Osteoblast (primary cell): ENCODE results near the gene SFXN3. TPM values are rescaled to one million over a fixed set of nuclear protein-coding genes. Genes with fewer than 3 reads are reported as not detected.

Experiments
- DNase-seq: peaks from one replicate; pipeline ENCODE4 v3.0.0; 2011; ENCODE audit warnings: low spot score, mixed read lengths; ENCODE audit not compliant: insufficient read length; ENCODE audit errors: missing footprints
- H2AFZ ChIP-seq: 2 replicates; pipeline ENCODE4 v1.6.0; 2011; ENCODE audit warnings: mild to moderate bottlenecking, low read length
- H3K27ac ChIP-seq: 2 replicates; pipeline ENCODE4 v1.5.1; 2011; ENCODE audit warnings: mild to moderate bottlenecking, low read depth, low read length, moderate library complexity
- H3K27me3 ChIP-seq: 2 replicates; pipeline ENCODE4 v1.6.0; 2012; ENCODE audit warnings: mild to moderate bottlenecking, control low read depth, inconsistent platforms, low read length, moderate library complexity; ENCODE audit not compliant: insufficient read depth
- H3K36me3 ChIP-seq: 2 replicates; pipeline ENCODE4 v1.5.1; 2011; ENCODE audit warnings: mild to moderate bottlenecking, low read length, control low read depth, moderate library complexity; ENCODE audit not compliant: insufficient read depth
- H3K4me1 ChIP-seq: 2 replicates; pipeline ENCODE4 v1.5.1; 2011; ENCODE audit warnings: mild to moderate bottlenecking, low read length, control low read depth, moderate library complexity; ENCODE audit not compliant: insufficient read depth
- H3K4me2 ChIP-seq: 2 replicates; pipeline ENCODE4 v1.6.0; 2011; ENCODE audit warnings: mild to moderate bottlenecking, low read length; ENCODE audit not compliant: insufficient read depth
- H3K4me3 ChIP-seq: fragments of 200-600 bp; sonication (generic); 3 replicates; pipeline ENCODE4 v1.5.1; 2012; ENCODE audit warnings: mild to moderate bottlenecking, low read length, inconsistent platforms; ENCODE audit not compliant: insufficient read depth
- H3K79me2 ChIP-seq: 2 replicates; pipeline ENCODE4 v1.6.0; 2012; ENCODE audit warnings: mild to moderate bottlenecking, low read length, control low read depth, inconsistent platforms; ENCODE audit not compliant: insufficient read depth
- H3K9me3 ChIP-seq: 2 replicates; pipeline ENCODE4 v1.5.1; 2011; ENCODE audit warnings: low read depth, low read length, control low read depth
- H4K20me1 ChIP-seq: 2 replicates; pipeline ENCODE4 v1.6.0; 2012; ENCODE audit warnings: mild to moderate bottlenecking, low read length, control low read depth; ENCODE audit not compliant: insufficient read depth
- total RNA-seq: library from RNA; depleted of rRNA; stranded (reverse); fragments of >200 nt; gene quantifications from 2 replicates; pipeline ENCODE4 v1.2.3, GENCODE V29; 2012
- TF ChIP-seq, protein P1 (sequence below): IDR thresholded peaks from 2 replicates; pipeline ENCODE4 v1.5.1; 2011; ENCODE audit warnings: mild to moderate bottlenecking, low read depth, low read length, moderate library complexity; ENCODE audit errors: extremely low read depth

Gene SFXN3
- total RNA-seq, 1 donor, result 103 TPM

DNA sequence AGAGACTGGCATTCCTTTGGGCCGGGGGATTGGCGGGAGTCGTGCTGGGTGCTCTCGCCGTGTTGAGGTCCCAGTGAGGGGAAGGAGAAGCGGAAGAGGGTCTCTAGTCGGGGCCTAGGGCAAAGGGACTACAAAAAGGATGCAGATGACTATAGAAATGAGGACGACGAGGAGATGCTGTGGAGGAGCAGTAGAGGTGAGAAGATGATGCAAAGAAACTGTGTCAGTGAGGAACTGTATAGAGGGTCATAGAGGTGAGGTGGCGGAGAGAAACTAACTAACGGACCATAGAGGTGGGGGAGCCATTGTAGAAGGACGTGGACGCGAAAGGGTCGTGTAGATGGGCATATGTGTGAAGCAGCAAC lies 43.4 kb upstream of the SFXN3 start:
- peaks cover 54% of the 10 kb centered on the region for H3K79me2 ChIP-seq
- H3K27me3 ChIP-seq, result no peaks in the 10 kb centered on the region
- H3K27ac ChIP-seq, result peak overlapping the region; percentile 63
- no peaks in the 10 kb centered on the region for H3K9me3 ChIP-seq
- DNase-seq, result no peak
- H2AFZ ChIP-seq, result peak overlapping the region; percentile 99
- peaks cover 39% of the 10 kb centered on the region for H3K36me3 ChIP-seq
- H3K4me3 ChIP-seq, result peak overlapping the region; percentile 95
- H3K4me1 ChIP-seq, result peaks cover 21% of the 10 kb centered on the region
- H4K20me1 ChIP-seq, result no peaks in the 10 kb centered on the region
- TF ChIP-seq, protein P1, sequence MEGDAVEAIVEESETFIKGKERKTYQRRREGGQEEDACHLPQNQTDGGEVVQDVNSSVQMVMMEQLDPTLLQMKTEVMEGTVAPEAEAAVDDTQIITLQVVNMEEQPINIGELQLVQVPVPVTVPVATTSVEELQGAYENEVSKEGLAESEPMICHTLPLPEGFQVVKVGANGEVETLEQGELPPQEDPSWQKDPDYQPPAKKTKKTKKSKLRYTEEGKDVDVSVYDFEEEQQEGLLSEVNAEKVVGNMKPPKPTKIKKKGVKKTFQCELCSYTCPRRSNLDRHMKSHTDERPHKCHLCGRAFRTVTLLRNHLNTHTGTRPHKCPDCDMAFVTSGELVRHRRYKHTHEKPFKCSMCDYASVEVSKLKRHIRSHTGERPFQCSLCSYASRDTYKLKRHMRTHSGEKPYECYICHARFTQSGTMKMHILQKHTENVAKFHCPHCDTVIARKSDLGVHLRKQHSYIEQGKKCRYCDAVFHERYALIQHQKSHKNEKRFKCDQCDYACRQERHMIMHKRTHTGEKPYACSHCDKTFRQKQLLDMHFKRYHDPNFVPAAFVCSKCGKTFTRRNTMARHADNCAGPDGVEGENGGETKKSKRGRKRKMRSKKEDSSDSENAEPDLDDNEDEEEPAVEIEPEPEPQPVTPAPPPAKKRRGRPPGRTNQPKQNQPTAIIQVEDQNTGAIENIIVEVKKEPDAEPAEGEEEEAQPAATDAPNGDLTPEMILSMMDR, result no peak
- peak overlapping the region; percentile 97 for H3K4me2 ChIP-seq

DNA sequence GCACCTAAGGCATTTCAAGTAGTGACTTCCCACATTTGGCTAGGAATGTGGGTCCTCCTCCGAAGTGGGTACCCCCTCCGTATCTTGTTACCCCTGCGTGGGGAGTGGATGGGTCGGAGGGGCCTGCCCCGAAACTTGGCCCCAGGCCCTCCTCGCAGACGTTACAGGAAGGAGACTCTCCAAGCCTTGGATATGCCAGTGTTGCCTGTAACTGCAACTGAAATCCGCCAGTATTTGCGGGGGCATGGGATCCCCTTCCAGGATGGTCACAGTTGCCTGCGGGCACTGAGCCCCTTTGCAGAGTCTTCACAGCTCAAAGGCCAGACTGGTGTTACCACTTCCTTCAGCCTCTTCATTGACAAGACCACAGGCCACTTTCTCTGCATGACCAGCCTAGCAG lies 42.9 kb upstream of the SFXN3 start:
- TF ChIP-seq, protein P1, result no peak
- peaks cover 54% of the 10 kb centered on the region for H3K79me2 ChIP-seq

DNA sequence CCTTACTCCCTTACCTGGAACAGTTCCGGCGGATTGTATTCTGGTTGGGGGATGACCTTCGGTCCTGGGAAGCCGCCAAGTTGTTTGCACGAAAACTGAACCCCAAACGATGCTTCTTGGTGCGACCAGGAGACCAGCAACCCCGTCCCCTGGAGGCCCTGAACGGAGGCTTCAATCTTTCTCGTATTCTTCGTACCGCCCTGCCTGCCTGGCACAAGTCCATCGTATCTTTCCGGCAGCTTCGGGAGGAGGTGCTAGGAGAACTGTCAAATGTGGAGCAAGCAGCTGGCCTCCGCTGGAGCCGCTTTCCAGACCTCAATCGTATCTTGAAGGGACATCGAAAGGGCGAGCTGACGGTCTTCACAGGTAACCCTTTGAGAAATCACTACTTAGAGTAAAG lies 41.9 kb upstream of the SFXN3 start:
- Histone ChIP-seq H3K36me3 (peaks cover 42% of the 10 kb centered on the region), H3K27me3 (no peaks in the 10 kb centered on the region), H4K20me1 (no peaks in the 10 kb centered on the region), H3K4me1 (peaks cover 21% of the 10 kb centered on the region), H3K4me2 (no peak overlapping the region), H3K4me3 (no peak overlapping the region), H3K27ac (no peak overlapping the region), H3K79me2 (peaks cover 54% of the 10 kb centered on the region), H2AFZ (no peak overlapping the region), H3K9me3 (no peaks in the 10 kb centered on the region)
- no peak for DNase-seq
- TF ChIP-seq, protein P1, result no peak

More for the DNA sequence above, 42.9 kb upstream of the SFXN3 start:
- Histone ChIP-seq H3K27ac (no peak overlapping the region), H4K20me1 (no peaks in the 10 kb centered on the region), H3K9me3 (no peaks in the 10 kb centered on the region), H3K4me3 (peak overlapping the region; percentile 95), H3K36me3 (peaks cover 39% of the 10 kb centered on the region), H3K27me3 (no peaks in the 10 kb centered on the region), H2AFZ (no peak overlapping the region), H3K4me2 (peak overlapping the region; percentile 97), H3K4me1 (peaks cover 21% of the 10 kb centered on the region)
- no peak for DNase-seq

DNA sequence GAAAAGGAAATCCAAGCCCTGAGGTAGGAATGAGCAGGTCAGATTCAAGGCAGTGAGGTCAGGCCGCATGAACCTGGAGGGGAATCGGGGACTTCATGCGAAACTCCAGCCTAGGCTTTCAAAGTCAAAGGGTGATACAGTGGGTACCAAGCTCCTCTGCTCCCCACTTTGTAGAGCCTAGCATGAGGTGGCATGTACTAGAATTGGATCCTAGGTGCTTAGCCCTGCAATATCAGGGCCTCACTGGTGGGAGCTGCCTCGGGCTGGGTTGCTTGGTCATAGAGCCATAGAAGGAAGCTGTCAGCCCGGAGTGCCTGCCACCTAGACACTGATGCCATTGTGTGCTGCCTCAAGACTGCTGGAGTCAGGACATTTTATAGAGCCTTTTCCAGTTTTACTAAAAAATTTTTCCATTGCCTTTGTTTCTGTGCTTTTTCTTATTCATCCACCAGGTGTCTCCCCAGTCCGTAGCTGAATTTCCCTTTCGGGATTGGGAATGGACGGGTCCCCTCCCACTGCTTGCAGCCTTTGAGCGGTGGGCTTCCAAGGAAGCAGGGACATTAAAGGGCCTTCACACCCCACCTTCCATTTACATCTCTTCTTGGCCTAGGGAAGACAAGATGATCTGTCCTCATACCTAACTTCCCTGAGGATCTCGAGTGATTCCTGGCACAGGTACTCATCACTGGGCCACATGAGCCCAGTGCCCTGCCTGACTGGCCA lies 36.9 kb upstream of the SFXN3 start:
- Histone ChIP-seq H3K27me3 (no peaks in the 10 kb centered on the region), H3K79me2 (peaks cover 21% of the 10 kb centered on the region), H3K4me2 (no peak overlapping the region), H3K4me3 (no peak overlapping the region), H3K4me1 (peaks cover 16% of the 10 kb centered on the region), H3K36me3 (peaks cover 36% of the 10 kb centered on the region), H3K27ac (no peak overlapping the region), H4K20me1 (no peaks in the 10 kb centered on the region), H3K9me3 (no peaks in the 10 kb centered on the region), H2AFZ (no peak overlapping the region)
- peak; percentile 95 for DNase-seq
- TF ChIP-seq, protein P1, result peak; percentile 84
